Activated B cell treated with CpG ODN at 0.5 μM for 24 hours (primary cell): ENCODE data around the gene EME2. TPM values are rescaled to one million over a fixed set of nuclear protein-coding genes. Genes with fewer than 3 reads are reported as not detected.

Source experiments
- ATAC-seq: fragments of 200-7000 bp; cut with Tn5 transposase; one replicate; pipeline ENCODE4 v1.10.0; 2021; ENCODE audit warnings: low read depth, mild to moderate bottlenecking, moderate library complexity
- CTCF ChIA-PET: fragments of 350-600 bp; sonication (Branson Sonifier 250); formaldehyde crosslinking; loops from one replicate; lab custom pipeline; 2021; ENCODE audit warnings: antibody characterized with exemption; lab: Charles Lee
- POLR2A ChIA-PET: fragments of 350-600 bp; sonication (Branson Sonifier 250); formaldehyde crosslinking; loops from one replicate; lab custom pipeline; 2021; ENCODE audit warnings: antibody characterized with exemption; lab: Charles Lee
- DNase-seq: peaks from one replicate; pipeline ENCODE4 v3.0.0; 2022
- H3K27ac Mint-ChIP-seq: one replicate; pipeline ENCODE4 v1.8.0; 2020; ENCODE audit warnings: mixed read lengths
- H3K27me3 Mint-ChIP-seq: one replicate; pipeline ENCODE4 v1.8.0; 2021; ENCODE audit warnings: mixed read lengths
- H3K36me3 Mint-ChIP-seq: one replicate; pipeline ENCODE4 v1.8.0; 2021; ENCODE audit warnings: low read depth, mixed read lengths
- H3K4me1 Mint-ChIP-seq: one replicate; pipeline ENCODE4 v1.8.0; 2021; ENCODE audit warnings: mixed read lengths
- H3K4me3 Mint-ChIP-seq: one replicate; pipeline ENCODE4 v1.8.0; 2020; ENCODE audit warnings: mild to moderate bottlenecking, mixed read lengths
- H3K9me3 Mint-ChIP-seq: one replicate; pipeline ENCODE4 v1.8.0; 2020; ENCODE audit warnings: mixed read lengths
- CTCF ChIP-seq: fragments of 200-600 bp; IDR thresholded peaks from one replicate; pipeline ENCODE4 v1.8.0; 2022; ENCODE audit warnings: antibody characterized with exemption, mild to moderate bottlenecking
- intact Hi-C: fragments of 100-400 bp; cut with micrococcal nuclease; formaldehyde crosslinking; loops from one replicate; pipeline ENCODE4 v1.15.1; 2024
- total RNA-seq: library from RNA; stranded (reverse); gene quantifications from 2 replicates; pipeline ENCODE4 v1.2.3, GENCODE V29; 2022

The EME2 gene
- total RNA-seq, 1 donor from 2014 or later = 49.9 TPM

- Mint-ChIP-seq H3K27me3 (no peaks in the 10 kb centered on the region), H3K27ac (no peak overlapping the region), H3K36me3 (peaks cover 61% of the 10 kb centered on the region), H3K4me1 (peaks cover 37% of the 10 kb centered on the region), H3K9me3 (no peaks in the 10 kb centered on the region), H3K4me3 (no peak overlapping the region)
- ATAC-seq (no peak), DNase-seq (no peak)
- POLR2A ChIA-PET = interaction anchor here (0.8 kb wide), 1 partner anchor 22 kb away, joined by 3 read pairs; no protein-coding TSS in a partner anchor
- intact Hi-C loops = no loop called here
- CTCF ChIA-PET = interaction anchor here (1.1 kb wide), 1 partner anchor 45 kb away, joined by 3 read pairs; the partner anchor contains the start of genes EME2 and MRPS34
- no peak for TF ChIP-seq CTCF
Observed at GRCh38 chr16:1727651-1728624, 44.7 kb upstream of the EME2 start.

- TF ChIP-seq CTCF = no peak
- H3K27me3 Mint-ChIP-seq = no peaks in the 10 kb centered on the region
- ATAC-seq = no peak
- DNase-seq = no peak
- H3K4me3 Mint-ChIP-seq = no peak overlapping the region
- peaks cover 26% of the 10 kb centered on the region for H3K4me1 Mint-ChIP-seq
- POLR2A ChIA-PET = no interaction called here
- intact Hi-C loops = no loop called here
- peaks cover 68% of the 10 kb centered on the region for H3K36me3 Mint-ChIP-seq
- CTCF ChIA-PET = no interaction called here
- no peak overlapping the region for H3K27ac Mint-ChIP-seq
- H3K9me3 Mint-ChIP-seq = no peaks in the 10 kb centered on the region
Observed at GRCh38 chr16:1729026-1729425, 43.6 kb upstream of the EME2 start.

- peaks cover 68% of the 10 kb centered on the region for H3K36me3 Mint-ChIP-seq
- CTCF ChIA-PET = no interaction called here
Observed at GRCh38 chr16:1729445-1729844, 43.2 kb upstream of the EME2 start.

GRCh38 chr16:1731073-1731472, 41.5 kb upstream of the EME2 start:
- intact Hi-C loops = no loop called here
- ChIA-PET POLR2A (no interaction called here), CTCF (no interaction called here)
- H3K27me3 Mint-ChIP-seq = no peaks in the 10 kb centered on the region
- TF ChIP-seq CTCF = no peak
- ATAC-seq = no peak
- DNase-seq = no peak
- peaks cover 65% of the 10 kb centered on the region for H3K36me3 Mint-ChIP-seq
- H3K27ac Mint-ChIP-seq = no peak overlapping the region
- no peak overlapping the region for H3K4me3 Mint-ChIP-seq
- no peaks in the 10 kb centered on the region for H3K9me3 Mint-ChIP-seq
- peaks cover 13% of the 10 kb centered on the region for H3K4me1 Mint-ChIP-seq

More at GRCh38 chr16:1729445-1729844, 43.2 kb upstream of the EME2 start:
- Mint-ChIP-seq H3K27ac (no peak overlapping the region), H3K27me3 (no peaks in the 10 kb centered on the region), H3K9me3 (no peaks in the 10 kb centered on the region), H3K4me1 (peaks cover 25% of the 10 kb centered on the region), H3K4me3 (no peak overlapping the region)
- POLR2A ChIA-PET = interaction anchor here (0.7 kb wide), 1 partner anchor 130 kb away, joined by 12 read pairs; no protein-coding TSS in a partner anchor
- intact Hi-C loops = no loop called here
- no peak for ATAC-seq
- TF ChIP-seq CTCF = no peak
- DNase-seq = no peak

GRCh38 chr16:1731603-1732002, 41.0 kb upstream of the EME2 start:
- POLR2A ChIA-PET = no interaction called here
- intact Hi-C loops = no loop called here
- H3K4me3 Mint-ChIP-seq = no peak overlapping the region
- ATAC-seq (no peak), DNase-seq (no peak)
- no peaks in the 10 kb centered on the region for H3K27me3 Mint-ChIP-seq
- TF ChIP-seq CTCF = no peak
- no peaks in the 10 kb centered on the region for H3K9me3 Mint-ChIP-seq
- peaks cover 9% of the 10 kb centered on the region for H3K4me1 Mint-ChIP-seq
- CTCF ChIA-PET = no interaction called here
- H3K36me3 Mint-ChIP-seq = peaks cover 60% of the 10 kb centered on the region
- no peak overlapping the region for H3K27ac Mint-ChIP-seq
